Embryonic facial prominence (tissue), 1 donor: ENCODE measurements around the gene GALNTL6.

Experiments
- DNase-seq: peaks from one replicate; pipeline ENCODE4 v3.0.0-alpha.2; 2016; ENCODE audit errors: extremely low spot score

Gene GALNTL6

DNA sequence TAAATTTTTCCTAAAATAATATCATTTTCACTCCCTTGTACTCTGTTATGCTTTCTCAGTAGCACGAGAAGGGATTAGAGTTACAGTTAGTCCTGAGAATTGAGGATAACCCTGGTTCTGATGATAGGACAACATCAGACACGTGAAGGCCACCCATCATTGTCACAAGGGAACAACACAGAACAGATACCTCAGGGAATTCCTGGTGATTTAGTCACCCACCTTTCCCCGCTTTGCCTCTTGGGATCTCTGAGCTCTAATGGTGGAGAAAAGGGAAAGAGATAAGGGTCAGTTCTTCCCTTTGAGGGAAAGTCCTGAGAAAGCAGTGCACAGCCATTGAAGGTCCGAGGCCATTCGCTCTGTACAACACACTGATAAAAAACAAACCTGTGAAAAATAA, 1243.1 kb downstream of the GALNTL6 start:
- no peak for DNase-seq

DNA sequence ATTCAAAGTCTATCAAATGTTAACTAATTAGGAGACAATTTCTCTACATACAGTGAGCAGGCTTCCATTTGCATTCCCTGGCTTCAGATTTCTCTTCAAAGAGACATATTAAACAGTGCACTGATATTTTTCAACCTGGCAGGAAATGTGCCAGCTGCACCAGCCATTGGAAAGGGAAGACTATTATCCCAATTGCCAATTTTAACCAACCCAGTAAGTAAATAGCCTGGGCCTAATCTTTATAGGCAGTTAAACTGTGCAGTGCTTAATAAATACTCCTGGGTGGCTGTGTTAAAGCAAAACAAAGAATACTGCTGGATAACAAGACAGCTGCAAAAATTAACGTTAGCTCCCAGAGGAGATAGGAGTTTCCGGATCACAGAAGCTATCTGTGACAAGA, 1243.5 kb downstream of the GALNTL6 start:
- no peak for DNase-seq

DNA sequence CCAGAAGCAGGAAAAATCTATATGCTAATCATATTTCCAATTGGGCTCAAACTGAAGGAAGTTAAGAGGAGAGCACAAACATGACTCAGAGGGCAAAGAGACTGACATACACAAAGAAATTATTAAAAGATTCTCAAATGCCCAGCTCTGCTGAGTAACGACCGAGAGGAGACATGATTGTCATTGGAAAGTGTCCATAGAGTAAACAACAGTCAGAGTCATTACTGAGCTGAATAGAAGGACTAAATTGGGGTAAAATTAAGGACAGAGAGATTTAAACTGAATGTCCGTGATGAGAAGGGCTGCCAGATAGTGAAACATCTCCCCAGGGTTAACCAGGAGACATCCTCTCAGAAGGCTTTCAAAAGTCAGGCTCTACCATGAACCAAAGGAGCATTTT, 1244.2 kb downstream of the GALNTL6 start:
- no peak for DNase-seq

DNA sequence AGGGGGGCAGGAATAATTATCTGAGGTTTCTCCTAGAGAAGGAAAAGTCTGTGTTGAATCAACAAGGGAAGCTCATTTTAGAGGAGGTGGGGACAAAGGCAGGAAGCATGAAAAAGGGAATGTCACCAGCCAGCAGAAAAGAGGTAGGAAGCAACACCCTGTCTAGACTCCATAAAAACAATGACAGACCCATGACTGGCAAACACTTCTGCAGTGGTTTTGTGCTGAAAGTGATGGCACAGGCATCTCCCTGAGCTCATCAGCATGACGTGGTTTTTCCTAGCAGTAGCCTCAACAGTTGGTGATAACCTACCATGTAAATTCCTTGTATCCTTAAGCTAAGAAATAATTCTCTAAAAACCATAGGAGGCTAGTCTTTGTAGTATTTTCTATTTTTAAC, 1244.7 kb downstream of the GALNTL6 start:
- DNase-seq, result no peak

DNA sequence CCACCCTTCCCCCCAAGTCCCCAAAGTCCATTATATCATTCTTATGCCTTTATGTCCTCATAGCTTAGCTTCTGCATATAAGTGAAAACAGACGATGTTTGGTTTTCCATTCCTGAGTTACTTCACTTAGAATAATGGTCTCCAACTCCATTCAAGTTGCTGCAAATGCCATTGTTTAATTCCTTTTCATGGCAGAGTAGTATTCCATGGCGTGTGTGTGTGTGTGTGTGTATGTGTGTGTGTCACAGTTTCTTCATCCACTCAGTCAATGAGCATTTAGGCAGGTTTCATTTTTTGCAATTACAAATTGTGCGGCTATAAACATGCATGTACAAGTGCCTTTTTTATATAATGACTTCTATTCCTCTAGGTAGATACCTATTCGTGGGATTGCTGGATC, 1248.0 kb downstream of the GALNTL6 start:
- no peak for DNase-seq

- no peak for DNase-seq
Observed at GRCh38 chr4:173073939-173074500, 1260.8 kb downstream of the GALNTL6 start.

- no peak for DNase-seq
Observed at GRCh38 chr4:173074501-173074946, 1261.3 kb downstream of the GALNTL6 start.

DNA sequence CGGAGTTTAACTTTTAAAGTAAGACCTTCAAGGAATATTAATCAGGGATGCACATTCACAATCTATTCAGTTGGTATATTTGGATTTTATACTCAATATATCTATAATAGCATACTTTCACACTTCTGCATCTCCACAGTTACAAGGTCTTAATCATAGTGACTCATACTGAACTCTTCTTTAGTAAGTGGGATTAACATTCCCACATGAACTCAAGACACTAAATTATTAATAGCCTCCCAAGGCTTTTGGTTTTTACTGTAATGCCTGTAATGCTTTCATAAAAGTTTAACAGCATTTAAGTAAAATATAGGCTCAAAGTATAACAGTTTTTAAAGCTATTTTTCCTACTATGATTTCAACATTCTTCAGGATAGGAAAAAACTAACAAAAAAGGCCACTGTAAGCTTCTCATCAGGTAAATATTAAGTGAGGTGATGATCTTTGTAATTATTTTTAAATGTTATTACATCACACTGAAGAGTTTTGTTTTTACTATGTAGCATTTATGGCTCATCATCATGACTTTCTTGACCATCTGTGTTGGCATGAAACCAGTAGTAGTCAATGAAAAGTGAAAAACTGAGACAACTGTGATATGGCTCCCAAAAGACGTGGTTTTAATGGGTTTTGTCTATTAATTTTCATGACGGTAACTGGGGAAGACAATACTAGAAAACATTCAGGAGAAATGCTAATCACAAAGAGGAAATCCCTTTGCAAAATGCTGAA, 1263.9 kb downstream of the GALNTL6 start:
- no peak for DNase-seq

DNA sequence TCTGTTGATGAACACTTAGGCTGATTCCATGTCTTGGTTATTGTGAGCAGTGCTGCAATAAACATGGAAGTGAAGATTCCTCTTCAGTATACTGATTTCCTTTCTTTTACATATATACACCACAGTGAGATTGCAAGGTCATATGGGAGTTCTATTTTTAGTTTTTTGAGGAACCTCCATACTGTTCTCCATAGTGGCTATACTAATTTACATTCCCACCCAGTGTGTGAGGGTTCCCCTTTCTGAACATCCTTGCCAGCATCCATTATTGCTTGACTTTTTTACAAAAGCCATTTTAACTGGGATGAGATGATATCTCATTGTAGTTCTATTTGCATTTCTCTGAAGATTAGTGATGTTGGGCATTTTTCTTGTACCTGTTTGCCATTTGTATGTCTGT, 1274.9 kb downstream of the GALNTL6 start:
- no peak for DNase-seq
